Coronary artery (tissue), 2 donors: ENCODE results near the gene NACA2.
"Not testable (repeated sequence)": the region's sequence is repeated elsewhere in the genome, so short reads cannot be mapped to it uniquely, and the experiment has no call there.

Source experiments
- DNase-seq: peaks from one replicate; pipeline ENCODE4 v3.0.0-alpha.2; 2017; ENCODE audit warnings: low spot score
- H3K27ac ChIP-seq, 2 donors: fragments of 200-600 bp; sonication (generic); one replicate each; pipeline ENCODE4 v1.5.1; 2016 to 2019
- H3K4me3 ChIP-seq: fragments of 200-600 bp; sonication (generic); 2 replicates; pipeline ENCODE4 v1.5.1; 2016; ENCODE audit warnings: mild to moderate bottlenecking, moderate library complexity
- TF ChIP-seq, protein P1 (sequence below): fragments of 200-600 bp; sonication (generic); IDR thresholded peaks from one replicate; pipeline ENCODE4 v1.5.1; 2019; ENCODE audit warnings: antibody characterized with exemption

The NACA2 gene

DNA sequence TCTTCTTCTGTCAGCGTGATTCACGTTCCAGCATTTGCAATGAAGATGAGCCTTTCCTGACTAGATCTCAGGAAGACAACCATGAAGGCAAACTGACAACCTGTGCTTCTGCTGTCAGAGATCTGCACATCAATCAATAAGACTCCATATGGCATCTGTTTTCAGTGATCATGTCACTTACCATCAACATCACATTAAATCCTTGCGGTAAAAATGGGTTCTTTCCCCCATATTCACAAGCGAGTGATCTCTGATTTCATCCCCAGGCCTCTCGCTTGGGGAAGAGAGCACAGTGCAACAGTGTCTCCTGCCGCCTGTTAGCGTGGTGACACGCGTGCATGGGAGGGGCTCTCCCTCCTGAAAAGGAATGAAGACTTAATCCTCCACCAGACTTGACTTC is 11.1 kb downstream of the NACA2 start:
- Histone ChIP-seq H3K4me3 (no peak overlapping the region), H3K27ac (no peak overlapping the region)
- TF ChIP-seq, protein P1, sequence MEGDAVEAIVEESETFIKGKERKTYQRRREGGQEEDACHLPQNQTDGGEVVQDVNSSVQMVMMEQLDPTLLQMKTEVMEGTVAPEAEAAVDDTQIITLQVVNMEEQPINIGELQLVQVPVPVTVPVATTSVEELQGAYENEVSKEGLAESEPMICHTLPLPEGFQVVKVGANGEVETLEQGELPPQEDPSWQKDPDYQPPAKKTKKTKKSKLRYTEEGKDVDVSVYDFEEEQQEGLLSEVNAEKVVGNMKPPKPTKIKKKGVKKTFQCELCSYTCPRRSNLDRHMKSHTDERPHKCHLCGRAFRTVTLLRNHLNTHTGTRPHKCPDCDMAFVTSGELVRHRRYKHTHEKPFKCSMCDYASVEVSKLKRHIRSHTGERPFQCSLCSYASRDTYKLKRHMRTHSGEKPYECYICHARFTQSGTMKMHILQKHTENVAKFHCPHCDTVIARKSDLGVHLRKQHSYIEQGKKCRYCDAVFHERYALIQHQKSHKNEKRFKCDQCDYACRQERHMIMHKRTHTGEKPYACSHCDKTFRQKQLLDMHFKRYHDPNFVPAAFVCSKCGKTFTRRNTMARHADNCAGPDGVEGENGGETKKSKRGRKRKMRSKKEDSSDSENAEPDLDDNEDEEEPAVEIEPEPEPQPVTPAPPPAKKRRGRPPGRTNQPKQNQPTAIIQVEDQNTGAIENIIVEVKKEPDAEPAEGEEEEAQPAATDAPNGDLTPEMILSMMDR = no peak
- no peak for DNase-seq

DNA sequence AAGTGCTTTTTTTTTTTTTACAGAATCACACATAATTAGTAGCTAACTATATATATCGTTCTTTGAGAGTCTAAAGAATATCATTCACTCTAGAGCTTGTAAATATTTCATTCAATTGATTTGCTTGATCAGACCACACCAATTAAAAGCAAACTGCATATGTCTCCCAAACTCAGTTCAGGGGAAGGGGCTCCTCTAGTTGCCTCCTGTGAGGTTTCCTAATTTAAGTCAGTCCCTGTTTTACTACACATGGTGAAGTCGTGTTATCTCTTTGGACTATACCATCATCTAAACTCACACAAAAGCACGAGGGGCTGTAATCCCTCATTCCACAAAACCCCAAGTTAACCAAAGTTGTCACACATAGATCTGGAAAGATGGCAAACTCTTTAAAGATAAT is 11.7 kb downstream of the NACA2 start:
- Histone ChIP-seq H3K4me3 (no peak overlapping the region), H3K27ac (no peak overlapping the region)
- DNase-seq = no peak
- TF ChIP-seq, protein P1 = no peak

DNA sequence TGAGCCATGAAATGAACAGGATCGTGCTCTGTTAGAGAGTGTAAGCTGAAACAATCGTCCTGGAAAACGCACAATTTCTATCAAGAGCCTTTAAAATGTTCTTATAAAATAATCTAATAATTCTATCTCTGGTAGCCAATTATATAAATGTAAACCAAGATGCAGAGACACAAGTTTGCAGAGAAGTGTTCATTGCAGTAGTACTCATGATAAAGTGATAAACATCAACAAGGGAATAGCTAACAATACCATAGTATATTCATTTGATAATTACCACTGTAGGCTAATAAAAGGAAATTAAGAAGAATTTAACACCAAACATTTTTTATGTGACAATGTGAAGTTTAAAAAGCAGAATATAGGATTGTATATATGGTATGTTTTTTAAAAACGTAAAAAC is 12.4 kb downstream of the NACA2 start:
- TF ChIP-seq, protein P1 = no peak
- no peak for DNase-seq

DNA sequence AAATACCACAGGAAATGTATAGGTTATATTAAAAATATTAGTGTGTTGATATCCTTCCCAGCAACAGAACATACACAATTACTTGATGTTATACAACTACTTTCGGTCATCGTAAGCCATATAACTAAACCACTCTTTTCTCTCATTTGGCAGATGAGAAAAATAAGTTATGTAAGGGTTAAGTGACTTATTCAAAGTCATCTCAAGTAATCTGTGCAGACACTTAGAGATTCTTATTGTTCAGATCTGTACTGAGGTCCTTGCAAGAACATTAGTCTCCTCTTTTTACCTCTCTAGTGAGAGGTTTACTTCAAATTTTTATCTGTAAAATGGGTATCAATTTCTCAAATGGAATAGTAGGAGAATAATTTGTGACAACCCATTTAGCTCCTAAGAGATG is 15.0 kb downstream of the NACA2 start:
- TF ChIP-seq, protein P1 = no peak
- no peak for DNase-seq
- H3K4me3 ChIP-seq = no peak overlapping the region

More for the DNA sequence above, 12.4 kb downstream of the NACA2 start:
- H3K4me3 ChIP-seq = no peak overlapping the region
- H3K27ac ChIP-seq = no peak overlapping the region

DNA sequence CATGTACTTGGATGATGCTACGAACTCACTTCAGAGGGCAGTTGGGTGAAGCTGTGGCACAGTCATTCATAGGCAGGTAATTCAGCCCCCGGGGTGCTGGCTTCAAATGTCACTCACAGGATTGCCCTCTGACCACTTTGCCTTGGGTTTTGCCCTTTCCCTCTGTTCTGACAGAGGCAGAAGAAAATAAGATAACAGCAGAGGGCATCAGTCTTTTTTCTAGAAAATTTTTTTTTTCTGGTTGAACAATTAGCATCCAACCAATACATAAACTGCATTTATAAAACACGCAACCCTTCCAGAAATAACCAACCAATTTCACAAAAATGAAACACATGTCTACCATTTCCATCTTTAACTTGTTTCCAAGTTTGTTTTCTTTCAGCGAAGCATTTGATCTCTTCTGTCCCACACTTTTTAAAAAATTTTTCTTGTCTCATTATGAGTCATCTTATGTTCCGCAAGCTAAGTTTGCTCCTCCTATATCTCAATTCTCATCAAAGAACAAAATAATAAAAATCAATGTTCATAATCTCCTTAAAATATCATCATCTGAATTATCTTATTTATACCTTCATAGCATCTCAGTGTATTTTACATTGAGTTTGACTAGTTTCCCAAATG is 15.6 kb downstream of the NACA2 start:
- TF ChIP-seq, protein P1 = no peak
- Histone ChIP-seq H3K4me3 (no peak overlapping the region), H3K27ac (no peak overlapping the region)
- no peak for DNase-seq

More for the DNA sequence above, 15.0 kb downstream of the NACA2 start:
- H3K27ac ChIP-seq = no peak overlapping the region

DNA sequence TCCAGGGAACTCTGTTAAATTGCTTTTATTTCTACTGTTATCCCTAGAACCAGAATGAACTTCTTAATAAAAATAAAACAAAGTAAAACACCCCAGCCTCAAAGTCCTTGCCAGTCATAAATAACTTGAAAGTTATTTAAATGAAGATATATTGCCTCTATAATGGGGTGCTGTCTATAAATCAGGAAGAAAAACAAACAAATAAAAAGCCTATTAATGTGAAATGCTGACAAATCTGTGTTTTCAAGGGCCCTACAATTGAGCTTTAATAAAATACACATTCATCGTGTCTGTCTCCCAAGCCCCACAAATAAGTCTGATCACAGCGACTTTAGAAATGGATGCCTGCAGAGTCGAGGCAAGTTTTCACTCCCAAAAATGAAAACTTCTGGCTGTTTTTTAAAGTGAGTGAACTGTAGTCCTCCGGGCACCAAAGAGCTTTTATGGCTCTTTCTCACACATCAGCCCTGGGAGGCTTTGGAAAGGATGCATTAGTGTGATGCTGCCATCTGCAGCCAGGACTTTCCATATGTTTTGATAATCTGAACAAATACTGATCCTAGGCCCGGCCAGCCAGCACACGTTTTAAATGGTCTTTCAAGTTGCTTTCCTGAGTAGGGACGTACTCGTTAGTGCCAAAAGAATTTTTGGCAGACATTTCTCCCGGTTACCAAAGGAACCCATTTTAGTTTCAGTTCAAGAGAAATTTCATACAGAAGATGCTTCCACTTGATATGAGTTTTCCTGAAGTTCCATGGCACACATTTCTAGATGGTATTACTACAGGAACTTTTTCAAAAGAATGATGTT is 16.3 kb downstream of the NACA2 start:
- Histone ChIP-seq H3K4me3 (no peak overlapping the region), H3K27ac (no peak overlapping the region)
- no peak for DNase-seq
- TF ChIP-seq, protein P1 = no peak

DNA sequence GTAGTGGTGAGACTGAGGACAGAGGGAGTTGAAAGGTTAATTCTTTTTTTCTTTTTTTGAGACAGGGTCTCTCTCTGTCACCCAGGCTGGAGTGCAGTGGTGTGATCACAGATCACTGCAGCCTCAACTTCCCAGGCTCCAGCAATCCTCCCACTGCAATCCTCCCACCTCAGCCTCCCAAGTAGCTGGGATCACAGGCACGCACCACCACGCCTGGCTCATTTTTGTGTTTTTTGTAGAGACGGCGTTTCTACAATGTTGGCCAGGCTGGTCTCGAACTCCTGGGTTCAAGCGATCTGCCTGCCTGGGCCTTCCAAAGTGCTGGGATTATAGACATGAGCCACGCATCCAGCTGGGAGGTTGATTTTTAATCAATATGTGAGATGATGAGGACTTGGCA is 18.5 kb downstream of the NACA2 start:
- H3K4me3 ChIP-seq, DNase-seq, H3K27ac ChIP-seq: not testable (repeated sequence)
